GM18499 (cell line): ENCODE measurements around the gene KCNQ1.

ENCODE experiments used
- ATAC-seq: cut with Tn5 transposase; IDR thresholded peaks from one replicate; pipeline ENCODE4 v1.9.1; 2021; ENCODE audit warnings: moderate number of reproducible peaks; ENCODE audit not compliant: insufficient read depth, unreplicated experiment

Gene KCNQ1

DNA sequence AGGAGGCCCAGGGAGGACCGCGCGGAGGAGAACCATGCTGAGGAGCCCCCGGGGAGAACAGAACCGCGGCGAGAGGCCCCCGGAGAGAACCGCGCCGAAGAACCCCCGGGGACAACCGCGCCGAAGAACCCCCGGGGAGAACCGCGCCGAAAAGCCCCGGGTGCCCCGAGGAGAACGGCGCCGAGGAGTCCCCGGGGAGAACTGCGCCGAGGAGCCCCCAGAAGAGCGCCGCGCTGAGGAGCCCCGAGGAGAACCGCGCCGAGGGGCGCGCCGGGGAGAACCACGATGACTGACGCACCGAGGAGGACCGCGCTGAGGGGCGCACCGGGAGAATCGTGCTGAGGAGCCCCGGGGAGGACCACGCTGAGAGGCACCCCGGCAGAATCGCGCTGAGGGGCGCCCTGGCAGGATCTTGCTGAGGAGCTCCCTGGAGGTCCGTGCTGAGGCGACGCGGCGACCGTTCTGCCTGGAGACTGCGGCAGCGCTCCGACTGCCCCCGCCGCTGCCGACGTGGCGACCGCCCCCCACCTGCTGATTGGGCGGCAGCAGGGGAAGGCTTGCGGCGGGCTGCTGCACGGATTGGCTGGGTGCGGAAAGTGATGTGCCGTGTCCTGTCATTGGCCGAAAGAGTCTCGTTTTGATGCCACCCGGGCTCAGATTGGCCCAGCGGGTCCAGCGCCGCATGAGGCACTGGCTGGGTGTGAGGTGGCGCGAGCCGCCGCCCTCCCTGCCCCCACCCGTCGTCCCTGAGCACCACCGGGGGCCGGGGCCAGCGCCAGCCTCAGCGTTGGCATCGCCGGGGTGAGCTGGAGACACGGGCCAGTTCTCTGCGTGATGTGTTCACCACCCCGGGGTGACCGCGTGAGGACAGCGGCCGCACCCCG is 255.0 kb downstream of the KCNQ1 start, which contains the start of gene KCNQ1OT1:
Gene KCNQ1OT1 (minus strand): TSS at position 464 of the 884 bp plus-strand sequence.
- ATAC-seq = peak; percentile 69

DNA sequence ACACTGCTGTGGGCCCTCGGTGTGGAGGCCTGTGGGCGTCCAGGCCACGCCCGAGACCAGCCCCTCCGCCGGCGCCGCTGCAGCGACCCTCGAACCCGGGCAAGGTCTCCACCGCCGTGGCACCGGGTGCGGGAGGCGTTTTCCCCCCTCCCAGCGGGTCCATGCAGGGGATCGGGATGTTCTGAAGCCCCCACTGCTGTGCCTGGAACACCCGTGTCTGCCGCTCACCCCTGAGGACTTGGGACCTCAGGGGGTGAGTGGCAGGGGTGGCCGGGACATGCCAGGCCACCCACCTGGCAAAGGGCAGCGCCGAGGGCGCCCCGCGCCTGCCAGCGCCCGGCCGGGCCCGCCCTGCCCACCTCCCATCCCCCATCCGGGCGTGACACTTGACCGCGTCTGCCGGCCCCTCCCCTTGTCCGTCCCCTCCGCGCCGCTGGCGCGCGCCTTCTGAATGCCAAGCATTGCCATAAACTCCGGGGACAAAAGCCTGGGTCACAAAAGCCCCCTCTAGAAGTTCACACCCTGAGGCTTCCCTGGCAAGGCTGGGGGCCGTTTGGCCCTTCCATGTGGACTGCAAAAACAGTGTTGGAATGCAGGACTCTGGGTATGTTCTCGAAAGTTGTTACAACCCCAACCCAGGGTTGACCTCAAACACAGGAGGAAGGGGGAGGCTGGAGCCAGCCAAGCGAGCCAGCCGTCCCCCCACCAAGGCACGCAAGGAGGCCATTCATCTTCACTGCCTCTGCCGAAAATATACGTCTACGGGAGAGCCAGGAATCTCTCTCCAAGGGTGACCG is 255.8 kb downstream of the KCNQ1 start:
- ATAC-seq = no peak

DNA sequence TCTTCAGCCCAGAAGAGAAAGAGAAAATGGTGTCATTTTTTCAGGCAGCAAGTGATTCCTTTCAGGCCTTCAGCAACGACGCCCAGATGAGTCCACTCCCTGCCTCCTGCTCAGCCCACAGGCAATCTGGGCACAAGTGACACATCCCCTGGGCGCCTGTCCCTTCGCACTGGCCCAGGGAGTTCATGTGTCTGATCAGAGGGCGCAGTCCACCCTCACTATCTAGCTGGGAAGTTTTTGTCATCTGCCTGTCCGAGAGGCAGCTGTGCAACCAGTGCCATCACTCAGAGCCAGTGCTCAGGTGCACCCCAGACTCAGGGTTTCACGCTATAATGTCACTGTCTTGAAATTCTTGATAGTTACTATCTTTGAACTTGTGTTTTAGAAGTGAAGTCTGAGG is 256.4 kb downstream of the KCNQ1 start:
- ATAC-seq = no peak

DNA sequence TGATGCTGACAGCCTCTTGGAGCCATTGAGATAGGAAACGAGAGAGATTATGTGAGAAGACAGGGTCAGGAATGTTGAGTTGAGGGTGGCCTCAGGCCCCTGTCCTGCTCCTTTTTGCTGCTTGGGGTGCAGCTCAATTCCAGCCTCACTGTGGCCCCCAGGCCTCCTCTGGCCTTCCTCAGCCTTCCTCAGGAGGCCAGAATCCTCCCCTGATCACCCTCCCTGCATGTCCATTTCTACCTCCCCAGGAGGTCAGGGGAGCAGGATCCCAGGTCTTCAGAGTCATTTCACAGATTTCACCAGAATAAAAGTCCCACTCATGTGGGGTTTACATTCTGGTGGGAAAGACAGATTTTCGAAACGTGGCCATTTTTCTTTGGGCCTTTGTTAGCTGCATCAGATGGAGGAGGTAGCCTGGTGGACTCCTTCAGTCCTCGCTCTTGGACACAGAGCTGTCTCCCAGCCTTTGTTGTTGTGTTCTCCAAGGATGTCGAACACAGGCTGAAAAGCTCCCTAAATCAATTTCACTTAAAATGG is 257.2 kb downstream of the KCNQ1 start:
- ATAC-seq = no peak

DNA sequence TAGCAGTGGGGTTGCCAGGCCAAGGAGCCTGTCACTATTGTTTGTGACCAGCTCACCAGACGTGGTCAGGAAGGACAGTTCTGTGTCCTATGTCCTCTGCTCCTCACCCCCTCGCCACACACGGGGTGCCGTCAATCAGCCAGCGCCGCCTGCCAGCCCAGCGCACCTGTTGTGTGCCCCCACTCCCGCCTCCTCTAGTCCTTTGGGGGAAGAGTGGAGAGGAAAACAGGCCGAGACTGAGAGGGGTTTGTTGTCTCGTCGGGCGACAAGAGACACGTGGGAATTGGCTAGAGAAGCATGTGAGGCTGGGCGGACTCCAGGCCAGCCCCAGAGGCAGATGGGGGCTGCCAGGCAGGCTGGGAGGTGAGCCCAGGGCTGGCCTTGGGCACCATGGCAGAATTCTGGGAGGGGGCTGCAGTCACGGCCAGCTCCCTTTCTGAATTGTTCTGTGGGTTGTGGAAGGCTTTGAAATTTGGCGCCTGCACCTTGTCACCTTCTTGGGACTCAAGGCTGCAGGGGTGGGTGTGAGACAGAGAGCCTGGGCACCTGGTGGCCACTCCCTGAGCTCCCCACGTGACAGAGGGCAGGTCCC is 258.1 kb downstream of the KCNQ1 start:
- ATAC-seq = no peak

DNA sequence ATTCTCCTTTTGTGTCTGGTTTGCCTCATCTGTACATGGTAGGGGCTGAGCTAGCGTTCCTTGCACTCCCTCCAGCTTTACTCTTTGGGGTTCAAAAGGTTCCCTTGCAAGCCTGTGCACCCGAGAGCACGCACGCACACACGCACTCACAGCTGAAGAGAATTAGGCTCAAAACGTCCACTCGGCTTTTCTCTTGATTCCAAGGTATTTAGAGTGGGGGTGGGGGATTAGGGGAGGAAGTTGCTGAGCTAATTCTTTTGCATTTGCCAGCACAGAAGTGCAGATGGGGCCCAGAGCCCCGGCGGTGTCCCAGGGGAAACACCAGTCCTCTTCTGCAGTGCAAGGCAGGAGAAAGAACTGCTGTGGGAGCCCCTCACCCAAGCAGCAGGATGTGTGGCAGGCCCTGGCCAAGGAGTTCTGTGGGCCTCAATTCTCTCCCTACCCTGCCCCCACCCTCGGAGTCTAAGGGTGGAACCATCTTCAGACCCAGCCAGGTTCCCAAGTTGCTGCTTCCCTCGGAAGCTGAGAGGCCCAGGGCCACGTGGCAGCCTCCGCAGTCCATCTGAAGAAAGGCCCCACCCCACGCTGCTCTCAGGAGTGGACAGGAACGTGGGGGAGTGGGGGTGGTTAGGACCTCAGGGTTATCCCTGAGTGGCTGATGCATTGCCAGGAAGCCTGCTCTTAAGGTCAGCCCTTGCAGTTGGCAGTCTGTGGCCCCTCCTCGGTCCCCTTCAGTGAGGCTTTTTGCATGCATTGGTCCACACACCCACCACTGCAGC is 258.7 kb downstream of the KCNQ1 start:
- ATAC-seq = no peak

DNA sequence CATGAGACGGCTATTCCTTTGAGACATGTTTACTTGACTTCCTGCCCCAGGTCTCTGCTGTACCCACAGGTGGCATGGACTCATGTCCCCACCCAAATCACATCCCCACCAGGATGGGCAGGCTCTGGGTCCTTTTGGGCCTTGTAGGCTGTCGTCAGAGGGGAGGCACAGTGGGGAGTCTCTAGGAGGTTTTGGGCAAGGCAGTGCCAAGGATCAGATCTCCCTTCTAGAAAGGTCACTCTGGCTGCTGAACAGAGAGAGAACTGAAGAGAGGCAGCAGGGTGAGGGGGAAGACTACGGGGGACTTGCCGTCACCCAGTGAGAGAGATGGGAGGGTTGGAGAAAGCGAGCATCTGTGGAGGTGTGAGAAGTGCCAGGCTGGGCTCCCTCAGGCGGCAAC is 259.5 kb downstream of the KCNQ1 start:
- no peak for ATAC-seq

DNA sequence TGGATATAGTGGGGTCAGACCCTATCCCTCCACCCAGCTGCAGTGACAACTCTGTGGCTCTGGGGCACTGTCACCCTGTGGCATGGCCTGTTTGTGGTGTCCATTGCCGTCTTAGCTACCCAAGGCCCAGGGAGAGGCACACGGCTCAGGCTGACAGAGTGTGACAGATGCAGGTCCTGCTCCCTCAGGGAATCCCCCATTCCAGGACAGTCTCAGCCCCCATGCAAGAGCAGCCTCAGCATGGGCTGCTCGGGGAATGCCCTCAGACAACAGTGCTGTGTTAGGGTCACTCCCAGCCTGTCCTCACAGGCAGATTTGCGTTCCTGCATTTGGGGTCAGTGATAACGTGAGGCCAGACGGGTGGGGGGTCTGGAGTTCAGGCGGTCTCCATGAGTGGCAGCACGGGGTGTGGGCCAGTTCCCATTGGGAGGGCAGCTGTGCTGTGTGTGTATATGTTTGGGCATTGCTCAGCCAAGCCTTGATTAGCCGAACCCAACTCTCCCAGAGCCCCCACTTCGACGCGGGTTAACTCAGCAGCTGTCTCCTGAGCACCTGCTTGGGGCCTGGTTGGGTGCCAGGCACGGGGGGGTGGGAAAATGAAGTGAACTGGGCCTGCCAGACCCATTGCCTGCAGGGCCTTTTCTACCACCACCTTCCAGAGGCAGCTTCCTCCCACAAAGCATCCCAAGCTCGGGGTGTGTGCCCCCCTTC is 260.2 kb downstream of the KCNQ1 start:
- no peak for ATAC-seq

DNA sequence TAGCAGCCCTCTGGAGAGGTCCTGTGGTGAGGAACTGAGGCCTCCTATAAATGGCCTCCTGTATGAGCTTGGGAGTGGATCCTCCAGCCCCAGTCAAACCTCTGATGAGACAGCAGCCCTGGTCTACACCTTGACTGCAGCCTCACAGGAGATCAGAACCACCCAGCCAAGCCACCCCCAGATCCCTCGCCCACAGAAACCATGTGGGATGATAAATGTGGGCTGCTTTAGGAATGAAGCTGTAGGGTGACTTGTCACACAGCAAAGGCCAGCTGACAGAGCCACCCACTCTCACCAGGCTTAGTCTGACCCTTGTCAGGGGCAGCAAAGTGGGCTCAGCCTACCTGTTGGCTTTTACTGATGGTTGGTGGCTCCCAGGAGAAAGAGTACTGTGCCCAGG is 261.5 kb downstream of the KCNQ1 start:
- ATAC-seq = no peak

DNA sequence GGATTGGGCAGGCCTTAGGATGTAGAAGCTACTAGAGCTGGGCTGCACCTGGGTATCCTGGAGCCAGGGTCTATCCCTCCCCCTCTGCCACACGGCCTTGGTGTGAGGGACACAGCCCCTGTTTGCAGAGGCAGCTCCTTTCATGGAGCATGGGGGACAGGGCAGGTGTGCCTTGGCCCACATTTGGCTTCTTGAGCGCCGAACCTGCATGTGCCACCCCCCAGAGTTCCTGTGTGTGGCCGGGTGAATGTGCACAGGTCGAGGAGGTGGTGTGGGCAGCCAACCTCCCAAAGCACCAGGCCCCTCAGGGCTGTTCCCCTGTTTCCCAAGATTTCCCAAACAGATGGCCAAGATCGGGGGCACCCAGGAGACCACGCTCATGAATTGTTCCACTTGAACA is 262.9 kb downstream of the KCNQ1 start:
- ATAC-seq = no peak

DNA sequence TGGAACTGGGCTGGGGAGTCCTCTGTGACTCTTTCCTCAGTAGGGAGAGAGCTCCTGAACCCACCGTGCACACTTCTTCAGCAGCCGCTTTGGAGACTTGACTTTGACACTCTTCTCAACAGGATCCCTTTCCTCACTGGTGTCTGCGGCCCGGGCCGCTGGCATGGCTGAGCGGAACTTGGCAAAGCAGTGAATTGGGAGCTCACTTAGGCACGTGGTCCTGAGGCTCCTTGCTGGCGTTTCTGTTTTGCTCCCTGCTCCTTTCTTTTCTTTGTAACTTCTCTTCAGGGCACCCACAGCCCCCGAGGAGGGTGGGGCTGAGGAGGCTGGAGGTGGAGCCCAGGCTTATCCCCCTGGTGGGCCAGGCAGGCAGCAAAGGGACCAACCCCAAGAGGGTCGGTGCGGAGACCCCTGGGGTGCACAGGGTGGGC is 263.4 kb downstream of the KCNQ1 start:
- ATAC-seq = no peak

DNA sequence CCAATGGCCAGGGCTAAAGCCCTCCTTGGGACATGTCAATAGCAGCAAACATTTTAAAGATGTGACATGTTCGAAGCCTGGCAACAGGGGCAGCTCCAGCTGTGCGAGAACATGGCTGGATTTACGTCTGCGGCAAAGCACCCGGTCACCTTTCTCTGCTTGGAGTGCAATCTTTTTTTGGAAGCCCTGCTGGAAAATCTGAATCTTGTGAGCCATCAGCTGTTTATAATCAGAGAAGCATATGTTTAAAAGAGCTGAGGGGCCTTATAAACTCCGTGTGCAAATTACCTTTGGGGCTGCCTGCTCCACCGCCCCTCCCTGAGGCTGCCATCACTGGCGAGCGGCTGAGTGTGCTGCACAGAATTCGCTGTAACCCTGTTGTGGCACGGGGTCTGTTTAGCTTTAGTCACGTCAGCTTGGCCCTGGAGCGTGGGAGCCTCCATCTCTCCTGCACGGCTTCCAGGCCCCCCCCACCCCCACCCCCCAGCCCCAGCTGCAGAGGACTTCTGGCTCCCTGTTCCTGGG is 264.0 kb downstream of the KCNQ1 start:
- ATAC-seq = no peak

DNA sequence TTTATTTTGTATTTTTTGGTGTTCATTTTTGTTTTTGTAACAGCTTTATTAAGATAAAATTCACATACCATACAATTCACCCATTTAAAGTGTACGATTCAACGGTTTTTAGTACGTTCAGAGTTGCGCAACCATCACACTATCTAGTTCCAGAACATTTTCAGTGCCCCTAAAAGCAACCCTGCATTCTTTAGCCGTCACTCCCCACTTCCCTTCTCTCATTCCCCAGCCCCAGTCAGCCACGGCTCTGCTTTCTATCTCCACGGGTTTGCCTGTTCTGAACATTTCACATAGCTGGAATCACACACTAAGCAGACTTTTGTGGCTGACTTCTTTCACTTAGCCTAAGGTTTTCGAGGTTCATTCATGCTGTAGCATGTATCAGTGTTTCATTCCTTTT is 264.6 kb downstream of the KCNQ1 start:
- ATAC-seq = no peak

DNA sequence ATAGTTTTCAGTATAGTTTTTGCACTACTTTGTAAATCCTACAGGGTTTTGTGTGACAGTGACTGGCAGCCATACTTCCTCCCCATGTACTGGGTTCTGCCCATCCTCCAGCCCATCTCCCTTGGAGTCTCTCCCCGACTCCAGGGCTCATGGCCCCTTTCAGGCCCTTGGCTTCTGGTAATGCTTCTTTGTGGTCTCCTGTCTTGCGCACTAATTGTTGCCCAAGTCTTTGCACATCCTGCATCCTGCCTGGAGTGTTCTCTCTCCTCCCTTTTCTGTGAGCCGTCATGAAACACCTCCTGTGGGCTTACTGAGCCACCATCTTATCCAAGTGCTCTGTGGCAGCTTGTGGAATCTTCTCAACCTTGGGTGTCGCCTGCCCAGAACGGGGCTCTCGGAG is 266.4 kb downstream of the KCNQ1 start:
- no peak for ATAC-seq

DNA sequence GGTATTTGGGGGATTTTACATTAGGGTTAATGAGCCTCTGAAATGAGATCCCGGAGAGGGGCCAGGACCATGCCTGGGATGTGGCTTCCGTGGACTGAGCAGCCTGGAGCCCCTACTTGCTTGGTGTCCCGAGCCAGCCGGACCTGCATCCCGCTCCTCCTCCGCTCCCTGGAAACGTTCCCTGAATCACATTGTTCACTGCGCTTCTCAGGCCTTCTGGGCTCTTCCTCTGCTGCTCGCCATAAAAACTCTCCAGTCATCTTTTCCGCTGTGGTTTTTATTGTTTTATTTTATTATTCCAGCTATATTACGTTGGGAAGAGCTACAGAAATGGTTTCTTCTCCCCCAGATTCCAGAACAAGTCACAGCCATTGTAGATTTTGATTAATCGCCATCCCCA is 268.3 kb downstream of the KCNQ1 start:
- ATAC-seq = no peak

DNA sequence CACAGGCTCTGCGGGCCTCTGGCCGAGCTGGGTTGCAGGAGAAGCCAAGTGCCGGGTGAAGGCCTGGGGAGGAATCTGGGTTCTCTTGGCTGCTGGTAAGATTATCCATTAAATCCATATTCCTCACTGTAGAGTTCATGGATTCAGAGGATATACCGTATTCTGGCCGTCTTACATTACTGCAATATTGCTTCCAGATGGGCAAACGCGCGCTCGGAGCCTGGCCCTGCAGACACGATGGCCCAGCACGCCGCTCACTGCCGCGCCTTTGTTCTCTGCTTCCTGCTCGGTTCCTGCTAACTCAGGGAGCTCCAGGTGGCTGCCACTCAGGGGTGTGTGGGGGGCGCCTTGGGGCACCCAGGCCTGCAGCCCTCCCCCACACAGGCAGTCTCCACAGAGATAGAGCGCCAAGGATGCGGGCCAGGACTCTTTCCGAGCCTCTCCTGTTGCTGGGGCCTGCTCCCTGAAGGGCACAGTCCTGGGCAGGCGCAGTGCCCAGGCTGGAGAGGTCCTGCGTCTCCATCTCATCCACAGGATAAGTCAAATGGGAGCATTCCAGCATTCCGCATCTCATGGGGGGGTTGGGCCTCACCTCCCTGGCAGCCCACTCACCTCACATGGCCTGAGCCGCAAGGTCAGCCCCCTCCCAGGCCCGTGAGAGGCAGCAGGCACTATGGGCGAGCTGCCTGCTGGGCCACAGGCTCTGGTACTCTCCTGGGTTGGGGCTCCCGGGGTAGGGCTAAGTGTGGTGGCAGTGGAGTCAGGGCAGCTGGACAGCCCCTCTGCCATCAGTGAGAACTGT is 269.1 kb downstream of the KCNQ1 start:
- ATAC-seq = no peak

DNA sequence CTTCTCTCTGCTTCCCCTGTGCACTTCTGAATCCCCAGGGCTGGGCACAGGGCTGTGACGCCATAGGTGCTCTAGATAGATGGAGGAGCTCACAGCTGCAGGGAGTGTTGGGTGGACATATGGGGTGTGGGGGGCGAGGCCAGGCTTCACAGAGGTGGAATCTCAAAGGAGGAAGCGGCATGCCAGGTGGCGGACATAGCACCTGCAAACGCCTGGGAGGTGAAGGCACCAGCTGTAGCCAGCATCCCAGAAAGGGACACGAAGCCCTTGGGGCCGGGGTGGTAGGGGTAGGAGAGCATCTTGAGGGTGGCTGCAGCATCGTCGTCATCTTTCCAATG is 269.6 kb downstream of the KCNQ1 start:
- ATAC-seq = no peak

DNA sequence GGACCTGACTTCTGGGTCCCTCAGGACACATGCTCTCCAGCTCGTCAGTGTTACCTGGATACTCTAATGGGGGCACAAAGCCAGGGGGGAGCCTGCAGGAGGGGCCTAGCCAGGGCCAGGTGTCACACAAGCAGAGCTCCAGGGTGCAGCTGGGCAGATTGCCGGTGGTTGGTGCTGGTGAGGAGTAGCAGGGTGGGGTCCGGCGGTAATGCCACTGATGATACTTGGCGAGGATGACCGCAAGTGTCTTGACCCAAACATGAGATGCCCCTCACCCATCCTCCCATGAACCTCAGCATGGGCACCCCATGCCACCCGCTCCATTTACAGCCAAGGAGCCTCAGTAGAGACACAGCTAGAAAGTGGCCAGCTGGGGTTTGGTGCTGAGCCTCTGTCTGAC is 270.1 kb downstream of the KCNQ1 start:
- no peak for ATAC-seq
